ENCODE data around the gene PLCL2.

PLCL2 gene

GRCh38 chr3:16846373-16847080 is 38.2 kb upstream of the PLCL2 start:
- Histone ChIP-seq H2AFZ (ENCODE audit: low read depth, low read length) (no peak overlapping the region), H3K4me3 (ENCODE audit: low read length) (no peak overlapping the region), H4K20me1 (ENCODE audit: insufficient read depth, low read length) (no peaks in the 10 kb centered on the region), H3K9me3 (ENCODE audit: insufficient read depth, low read length) (no peaks in the 10 kb centered on the region), H3K79me2 (ENCODE audit: low read length) (no peaks in the 10 kb centered on the region), H3K27me3 (ENCODE audit: low read depth, low read length) (no peaks in the 10 kb centered on the region), H3K27ac (ENCODE audit: low read length) (no peak overlapping the region), H3K4me1 (ENCODE audit: low read length) (peaks cover 56% of the 10 kb centered on the region), H3K9ac (ENCODE audit: low read length) (no peak overlapping the region), H3K36me3 (replicated peaks; ENCODE audit: low read depth, low read length) (no peaks in the 10 kb centered on the region), H3K4me2 (ENCODE audit: low read length) (no peak overlapping the region)
- TF ChIP-seq, protein P1, sequence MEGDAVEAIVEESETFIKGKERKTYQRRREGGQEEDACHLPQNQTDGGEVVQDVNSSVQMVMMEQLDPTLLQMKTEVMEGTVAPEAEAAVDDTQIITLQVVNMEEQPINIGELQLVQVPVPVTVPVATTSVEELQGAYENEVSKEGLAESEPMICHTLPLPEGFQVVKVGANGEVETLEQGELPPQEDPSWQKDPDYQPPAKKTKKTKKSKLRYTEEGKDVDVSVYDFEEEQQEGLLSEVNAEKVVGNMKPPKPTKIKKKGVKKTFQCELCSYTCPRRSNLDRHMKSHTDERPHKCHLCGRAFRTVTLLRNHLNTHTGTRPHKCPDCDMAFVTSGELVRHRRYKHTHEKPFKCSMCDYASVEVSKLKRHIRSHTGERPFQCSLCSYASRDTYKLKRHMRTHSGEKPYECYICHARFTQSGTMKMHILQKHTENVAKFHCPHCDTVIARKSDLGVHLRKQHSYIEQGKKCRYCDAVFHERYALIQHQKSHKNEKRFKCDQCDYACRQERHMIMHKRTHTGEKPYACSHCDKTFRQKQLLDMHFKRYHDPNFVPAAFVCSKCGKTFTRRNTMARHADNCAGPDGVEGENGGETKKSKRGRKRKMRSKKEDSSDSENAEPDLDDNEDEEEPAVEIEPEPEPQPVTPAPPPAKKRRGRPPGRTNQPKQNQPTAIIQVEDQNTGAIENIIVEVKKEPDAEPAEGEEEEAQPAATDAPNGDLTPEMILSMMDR (IDR thresholded peaks at IDR 0.05; ENCODE audit: low read depth, low read length) = no peak
- no peak for TF ChIP-seq EZH2phosphoT487 (IDR thresholded peaks at IDR 0.05; ENCODE audit: low read depth)

DNA sequence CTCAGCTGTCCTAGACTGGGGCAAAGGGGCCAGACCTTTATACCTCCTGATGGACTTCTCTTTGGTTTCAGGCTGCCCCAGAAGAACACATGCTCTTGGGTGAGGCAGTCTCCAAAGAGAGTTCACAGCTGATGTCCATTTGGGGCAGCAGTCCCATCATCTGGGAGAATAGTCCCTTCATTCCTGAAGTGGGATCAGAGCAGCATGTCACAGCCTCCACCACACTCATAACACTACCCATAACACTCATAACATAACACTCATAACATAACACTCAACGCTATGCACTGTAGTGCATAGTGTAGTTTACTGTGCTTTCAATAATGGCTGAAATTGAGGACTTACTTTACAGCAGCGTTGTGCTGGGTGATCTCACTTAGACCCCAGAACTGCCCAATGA is 36.7 kb upstream of the PLCL2 start:
- H4K20me1 ChIP-seq (ENCODE audit: insufficient read depth, low read length) = no peaks in the 10 kb centered on the region
- no peaks in the 10 kb centered on the region for H3K27me3 ChIP-seq (ENCODE audit: low read depth, low read length)
- peak overlapping the region; percentile 49 for H2AFZ ChIP-seq (ENCODE audit: low read depth, low read length)
- no peaks in the 10 kb centered on the region for H3K9me3 ChIP-seq (ENCODE audit: insufficient read depth, low read length)
- no peaks in the 10 kb centered on the region for H3K36me3 ChIP-seq (replicated peaks; ENCODE audit: low read depth, low read length)
- H3K4me2 ChIP-seq (ENCODE audit: low read length) = peak overlapping the region; percentile 58
- H3K27ac ChIP-seq (ENCODE audit: low read length) = 0 out of 2 replicates have a peak overlapping the region, but pooled peaks have one; percentile 15
- H3K9ac ChIP-seq (ENCODE audit: low read length) = no peak overlapping the region
- no peaks in the 10 kb centered on the region for H3K79me2 ChIP-seq (ENCODE audit: low read length)
- H3K4me1 ChIP-seq (ENCODE audit: low read length) = peaks cover 42% of the 10 kb centered on the region
- H3K4me3 ChIP-seq (ENCODE audit: low read length) = peak overlapping the region; percentile 23
- no peak for TF ChIP-seq EZH2phosphoT487 (IDR thresholded peaks at IDR 0.05; ENCODE audit: low read depth)
- TF ChIP-seq, protein P1 (IDR thresholded peaks at IDR 0.05; ENCODE audit: low read depth, low read length) = no peak

DNA sequence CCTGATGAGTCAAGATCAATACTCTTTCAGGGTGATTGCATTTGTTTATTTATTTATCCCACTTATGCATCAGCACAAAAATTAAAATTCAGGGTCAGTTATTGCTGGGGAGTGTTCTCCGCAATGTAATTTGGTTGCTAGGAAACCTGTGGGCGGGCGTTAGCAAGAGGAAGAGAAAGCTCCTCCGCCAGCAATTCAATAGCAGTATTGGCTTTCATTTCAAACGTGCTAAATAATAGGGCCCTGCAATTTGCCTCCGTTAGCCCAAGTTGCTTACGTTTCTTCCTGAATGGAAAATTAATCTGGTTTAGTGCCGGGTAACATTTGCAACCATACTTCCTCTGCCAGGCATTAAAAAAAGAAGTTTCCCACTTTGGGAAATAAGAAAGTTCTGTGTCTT is 35.5 kb upstream of the PLCL2 start:
- no peak overlapping the region for H3K27ac ChIP-seq (ENCODE audit: low read length)

GRCh38 chr3:16849795-16850194 is 35.0 kb upstream of the PLCL2 start:
- H3K27me3 ChIP-seq (ENCODE audit: low read depth, low read length) = no peaks in the 10 kb centered on the region
- no peaks in the 10 kb centered on the region for H3K79me2 ChIP-seq (ENCODE audit: low read length)
- no peaks in the 10 kb centered on the region for H3K36me3 ChIP-seq (replicated peaks; ENCODE audit: low read depth, low read length)
- H3K9ac ChIP-seq (ENCODE audit: low read length) = peak overlapping the region; percentile 48; the same call in 1 of the 2 replicates
- peak overlapping the region; percentile 67 for H3K4me3 ChIP-seq (ENCODE audit: low read length)
- no peaks in the 10 kb centered on the region for H4K20me1 ChIP-seq (ENCODE audit: insufficient read depth, low read length)
- TF ChIP-seq EZH2phosphoT487 (IDR thresholded peaks at IDR 0.05; ENCODE audit: low read depth) = no peak
- TF ChIP-seq, protein P1 (IDR thresholded peaks at IDR 0.05; ENCODE audit: low read depth, low read length) = no peak
- H3K9me3 ChIP-seq (ENCODE audit: insufficient read depth, low read length) = no peaks in the 10 kb centered on the region
- peak overlapping the region; percentile 73 for H3K4me2 ChIP-seq (ENCODE audit: low read length)
- peaks cover 33% of the 10 kb centered on the region for H3K4me1 ChIP-seq (ENCODE audit: low read length)
- no peak overlapping the region for H3K27ac ChIP-seq (ENCODE audit: low read length)
- peak overlapping the region; percentile 95 for H2AFZ ChIP-seq (ENCODE audit: low read depth, low read length)

More for the DNA sequence above, 35.5 kb upstream of the PLCL2 start:
- TF ChIP-seq EZH2phosphoT487 (IDR thresholded peaks at IDR 0.05; ENCODE audit: low read depth) = no peak
- TF ChIP-seq, protein P1 (IDR thresholded peaks at IDR 0.05; ENCODE audit: low read depth, low read length) = no peak
- peak overlapping the region; percentile 48 for H3K9ac ChIP-seq (ENCODE audit: low read length)
- peak overlapping the region; percentile 73 for H3K4me2 ChIP-seq (ENCODE audit: low read length)
- peaks cover 33% of the 10 kb centered on the region for H3K4me1 ChIP-seq (ENCODE audit: low read length)
- H3K27me3 ChIP-seq (ENCODE audit: low read depth, low read length) = no peaks in the 10 kb centered on the region
- no peaks in the 10 kb centered on the region for H3K36me3 ChIP-seq (replicated peaks; ENCODE audit: low read depth, low read length)
- peak overlapping the region; percentile 67 for H3K4me3 ChIP-seq (ENCODE audit: low read length)
- H4K20me1 ChIP-seq (ENCODE audit: insufficient read depth, low read length) = no peaks in the 10 kb centered on the region
- peak overlapping the region; percentile 95 for H2AFZ ChIP-seq (ENCODE audit: low read depth, low read length)
- no peaks in the 10 kb centered on the region for H3K9me3 ChIP-seq (ENCODE audit: insufficient read depth, low read length)
- H3K79me2 ChIP-seq (ENCODE audit: low read length) = no peaks in the 10 kb centered on the region
